ENCODE data around the gene SIGLEC15. TPM values are rescaled to one million over a fixed set of nuclear protein-coding genes. Genes with fewer than 3 reads are reported as not detected.

SIGLEC15 gene
- total RNA-seq, 1 experiment from 2014 or later, result 0.92 TPM

DNA sequence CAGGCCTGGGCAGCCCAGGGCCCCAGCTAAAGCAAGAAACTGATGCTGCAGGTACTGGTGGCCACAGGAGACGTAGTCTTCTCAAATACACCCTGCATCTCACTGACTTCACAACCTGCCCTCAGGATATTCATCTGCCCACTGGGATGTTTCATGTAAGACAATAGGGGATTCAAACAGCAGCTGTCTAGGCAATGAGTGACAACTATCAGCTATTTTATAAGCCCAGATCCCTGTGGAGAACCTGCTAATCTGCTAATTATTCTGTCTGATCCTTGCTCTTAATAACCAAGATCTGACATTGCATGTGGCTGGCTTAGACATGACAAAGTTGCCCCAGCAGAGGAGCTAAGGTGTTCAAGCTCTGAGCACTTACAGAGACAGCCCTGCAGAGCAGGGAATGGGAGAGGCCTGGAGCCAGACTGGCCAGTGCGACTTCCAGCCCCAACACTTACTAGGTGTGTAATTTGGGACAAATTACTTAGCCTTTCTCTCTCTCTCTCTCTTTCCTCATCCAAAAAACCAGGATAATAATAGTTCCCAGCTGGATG is 28.6 kb downstream of the SIGLEC15 start:
- ChIA-PET CTCF (no interaction called here), POLR2A (ENCODE audit: low non-redundant PET) (no interaction called here)
- no peak for DNase-seq (ENCODE audit: low spot score)
- Histone ChIP-seq H3K4me1 (ENCODE audit: insufficient read depth, low read length, poor library complexity, severe bottlenecking) (no peaks in the 10 kb centered on the region), H3K36me3 (ENCODE audit: insufficient read depth, low read length, poor library complexity, severe bottlenecking) (peaks cover 6% of the 10 kb centered on the region), H3K27me3 (replicated peaks; ENCODE audit: insufficient read depth, low read depth, low read length, poor library complexity) (no peaks in the 10 kb centered on the region), H3K4me3 (ENCODE audit: low read depth, low read length, poor library complexity, severe bottlenecking) (no peak overlapping the region), H3K27ac (ENCODE audit: low read depth, low read length, poor library complexity, severe bottlenecking) (no peak overlapping the region), H3K9me3 (ENCODE audit: low read depth, low read length, poor library complexity, severe bottlenecking) (no peaks in the 10 kb centered on the region)
- TF ChIP-seq EZH2 (IDR thresholded peaks at IDR 0.05; ENCODE audit: borderline replicate concordance, low read depth, low read length, poor library complexity, severe bottlenecking) (no peak), CTCF (conservative IDR thresholded peaks at IDR 0.05; ENCODE audit: low read depth, low read length) (no peak)
- intact Hi-C loops (cut with micrococcal nuclease; ENCODE audit: unreplicated experiment), result no loop called here
- no TSS peak for BruUV-seq (replicated peaks)

GRCh38 chr18:45856531-45856930 is 31.1 kb downstream of the SIGLEC15 start:
- no peak for DNase-seq (ENCODE audit: low spot score)
- Histone ChIP-seq H3K27ac (ENCODE audit: low read depth, low read length, poor library complexity, severe bottlenecking) (no peak overlapping the region), H3K9me3 (ENCODE audit: low read depth, low read length, poor library complexity, severe bottlenecking) (no peaks in the 10 kb centered on the region), H3K27me3 (replicated peaks; ENCODE audit: insufficient read depth, low read depth, low read length, poor library complexity) (no peaks in the 10 kb centered on the region), H3K4me1 (ENCODE audit: insufficient read depth, low read length, poor library complexity, severe bottlenecking) (no peaks in the 10 kb centered on the region), H3K4me3 (ENCODE audit: low read depth, low read length, poor library complexity, severe bottlenecking) (no peak overlapping the region), H3K36me3 (ENCODE audit: insufficient read depth, low read length, poor library complexity, severe bottlenecking) (peaks cover 6% of the 10 kb centered on the region)
- BruUV-seq (replicated peaks), result no TSS peak
- POLR2A ChIA-PET (ENCODE audit: low non-redundant PET), result no interaction called here
- intact Hi-C loops (cut with micrococcal nuclease; ENCODE audit: unreplicated experiment), result loop anchor here (2.0 kb wide), 1 partner anchor 42 kb away; no protein-coding TSS in a partner anchor
- CTCF ChIA-PET, result no interaction called here
- TF ChIP-seq EZH2 (IDR thresholded peaks at IDR 0.05; ENCODE audit: borderline replicate concordance, low read depth, low read length, poor library complexity, severe bottlenecking) (no peak), CTCF (conservative IDR thresholded peaks at IDR 0.05; ENCODE audit: low read depth, low read length) (no peak)

GRCh38 chr18:45859334-45859733 is 33.9 kb downstream of the SIGLEC15 start:
- intact Hi-C loops (cut with micrococcal nuclease; ENCODE audit: unreplicated experiment), result no loop called here
- ChIA-PET CTCF (no interaction called here), POLR2A (ENCODE audit: low non-redundant PET) (no interaction called here)
- no peak overlapping the region for H3K27ac ChIP-seq (ENCODE audit: low read depth, low read length, poor library complexity, severe bottlenecking)
- no peaks in the 10 kb centered on the region for H3K27me3 ChIP-seq (replicated peaks; ENCODE audit: insufficient read depth, low read depth, low read length, poor library complexity)
- H3K9me3 ChIP-seq (ENCODE audit: low read depth, low read length, poor library complexity, severe bottlenecking), result no peaks in the 10 kb centered on the region
- DNase-seq (ENCODE audit: low spot score), result no peak
- H3K4me3 ChIP-seq (ENCODE audit: low read depth, low read length, poor library complexity, severe bottlenecking), result no peak overlapping the region
- H3K36me3 ChIP-seq (ENCODE audit: insufficient read depth, low read length, poor library complexity, severe bottlenecking), result peaks cover 24% of the 10 kb centered on the region
- H3K4me1 ChIP-seq (ENCODE audit: insufficient read depth, low read length, poor library complexity, severe bottlenecking), result no peaks in the 10 kb centered on the region
- no TSS peak for BruUV-seq (replicated peaks)
- TF ChIP-seq EZH2 (IDR thresholded peaks at IDR 0.05; ENCODE audit: borderline replicate concordance, low read depth, low read length, poor library complexity, severe bottlenecking) (no peak), CTCF (conservative IDR thresholded peaks at IDR 0.05; ENCODE audit: low read depth, low read length) (no peak)

All from A673 (cell line).